IMR-90 (cell line): ENCODE results near the gene PRDM15. TPM values are rescaled to one million over a fixed set of nuclear protein-coding genes. Genes with fewer than 3 reads are reported as not detected.

Experiments used
- ATAC-seq: fragments of 200-7000 bp; cut with Tn5 transposase; 2 replicates; pipeline ENCODE4 v1.9.1; 2020; ENCODE audit warnings: low read depth, mild to moderate bottlenecking, moderate library complexity
- BruUV-seq: library from RNA; stranded (reverse); fragments of 400-500 nt; replicated peaks from 2 replicates; lab custom pipeline; 2021; lab: Mats Ljungman, UMichigan
- CTCF ChIA-PET: fragments of 300-600 bp; formaldehyde crosslinking; extraction: SDS; loops from one replicate; lab custom pipeline; 2021; ENCODE audit warnings: antibody characterized with exemption; lab: Yijun Ruan, JAX
- POLR2A ChIA-PET: fragments of 300-600 bp; sonication (Branson Sonifier 250); formaldehyde crosslinking; loops from one replicate; lab custom pipeline; 2022; ENCODE audit warnings: antibody characterized with exemption; ENCODE audit not compliant: unreplicated experiment; lab: Charles Lee
- DNase-seq: peaks from one replicate; pipeline ENCODE4 v3.0.0; 2013
- H2AFZ ChIP-seq: replicated peaks from 2 replicates; pipeline ENCODE3; 2013; ENCODE audit warnings: low read length, mild to moderate bottlenecking; ENCODE audit not compliant: poor library complexity
- H2AK5ac ChIP-seq: 2 replicates; pipeline ENCODE4 v1.6.1; 2013; ENCODE audit warnings: low read depth, low read length, inconsistent platforms
- H2AK9ac ChIP-seq: replicated peaks from 2 replicates; pipeline ENCODE3; 2013; ENCODE audit warnings: mild to moderate bottlenecking, low read depth, low read length, moderate library complexity; ENCODE audit not compliant: poor library complexity
- H2BK120ac ChIP-seq: 2 replicates; pipeline ENCODE4 v1.6.1; 2013; ENCODE audit warnings: low read depth, low read length, inconsistent platforms
- H2BK15ac ChIP-seq: 3 replicates; pipeline ENCODE4 v1.6.1; 2013; ENCODE audit warnings: low read depth, low read length, inconsistent platforms
- H2BK20ac ChIP-seq: 2 replicates; pipeline ENCODE4 v1.6.1; 2013; ENCODE audit warnings: low read depth, mild to moderate bottlenecking, inconsistent platforms, low read length, moderate library complexity
- H2BK5ac ChIP-seq: 2 replicates; pipeline ENCODE4 v1.6.1; 2013; ENCODE audit warnings: mild to moderate bottlenecking, low read depth, low read length, inconsistent platforms; ENCODE audit not compliant: poor library complexity, severe bottlenecking
- H3K14ac ChIP-seq: replicated peaks from 2 replicates; pipeline ENCODE4 v1.6.1; 2013; ENCODE audit warnings: low read depth, low read length, inconsistent platforms
- H3K18ac ChIP-seq: 2 replicates; pipeline ENCODE4 v1.6.1; 2013; ENCODE audit warnings: low read depth, low read length, control low read depth
- H3K23ac ChIP-seq: 2 replicates; pipeline ENCODE4 v1.6.1; 2013; ENCODE audit warnings: low read depth, low read length, inconsistent platforms
- H3K27ac ChIP-seq: 2 replicates; pipeline ENCODE4 v1.5.1; 2013; ENCODE audit warnings: mild to moderate bottlenecking, control low read depth, low read length; ENCODE audit not compliant: insufficient read depth
- H3K27me3 ChIP-seq: 2 replicates; pipeline ENCODE4 v1.6.1; 2013; ENCODE audit warnings: low read length; ENCODE audit not compliant: control insufficient read depth, insufficient read depth
- H3K36me3 ChIP-seq: 2 replicates; pipeline ENCODE4 v1.6.1; 2013; ENCODE audit warnings: low read length, mixed read lengths; ENCODE audit not compliant: control insufficient read depth, insufficient read depth
- H3K4ac ChIP-seq: 2 replicates; pipeline ENCODE4 v1.6.1; 2013; ENCODE audit warnings: low read depth, low read length, inconsistent platforms
- H3K4me1 ChIP-seq: 2 replicates; pipeline ENCODE4 v1.6.1; 2013; ENCODE audit warnings: low read length, mixed read lengths; ENCODE audit not compliant: control insufficient read depth, insufficient read depth
- H3K4me2 ChIP-seq: 2 replicates; pipeline ENCODE4 v1.6.1; 2013; ENCODE audit warnings: low read depth, mild to moderate bottlenecking, control low read depth, low read length, moderate library complexity
- H3K4me3 ChIP-seq: 2 replicates; pipeline ENCODE4 v1.5.1; 2013; ENCODE audit warnings: low read depth, mild to moderate bottlenecking, control low read depth, low read length, moderate library complexity; ENCODE audit not compliant: insufficient read depth
- H3K56ac ChIP-seq: 2 replicates; pipeline ENCODE4 v1.6.1; 2013; ENCODE audit warnings: low read length, inconsistent platforms; ENCODE audit not compliant: insufficient read depth; ENCODE audit errors: extremely low read depth
- H3K79me1 ChIP-seq, 2 experiments: 2 replicates each; pipeline ENCODE4 v1.6.1; 2013; ENCODE audit warnings: low read length in 2 of 2, inconsistent platforms in 1 of 2, low read depth in 1 of 2
- H3K9ac ChIP-seq: 2 replicates; pipeline ENCODE4 v1.6.1; 2013; ENCODE audit warnings: low read depth, low read length, control low read depth
- H3K9me1 ChIP-seq: 2 replicates; pipeline ENCODE4 v1.6.1; 2013; ENCODE audit warnings: low read length, inconsistent platforms; ENCODE audit not compliant: insufficient read depth
- H3K9me3 ChIP-seq: 2 replicates; pipeline ENCODE4 v1.6.1; 2013; ENCODE audit warnings: low read length; ENCODE audit not compliant: control insufficient read depth, insufficient read depth
- H4K20me1 ChIP-seq: 2 replicates; pipeline ENCODE4 v1.6.1; 2013; ENCODE audit warnings: low read length, inconsistent platforms; ENCODE audit not compliant: insufficient read depth
- H4K5ac ChIP-seq: 2 replicates; pipeline ENCODE4 v1.6.1; 2013; ENCODE audit warnings: mild to moderate bottlenecking, low read depth, low read length, control low read depth
- H4K8ac ChIP-seq, 2 experiments: 2 replicates each; pipeline ENCODE4 v1.6.1; 2013; ENCODE audit warnings: low read depth in 2 of 2, low read length in 2 of 2, control low read depth in 1 of 2, inconsistent platforms in 1 of 2
- H4K91ac ChIP-seq: 2 replicates; pipeline ENCODE4 v1.6.1; 2013; ENCODE audit warnings: low read depth, low read length, inconsistent platforms; ENCODE audit not compliant: insufficient read depth
- BHLHE40 ChIP-seq: fragments of 150-350 bp; IDR thresholded peaks from 2 replicates; pipeline ENCODE4 v1.6.1; 2016; ENCODE audit warnings: mild to moderate bottlenecking, low read depth, low read length
- CEBPB ChIP-seq: IDR thresholded peaks from 2 replicates; pipeline ENCODE4 v1.6.1; 2012; ENCODE audit warnings: low read depth, low read length, improper control_type of control experiment
- CHD1 ChIP-seq: IDR thresholded peaks from 2 replicates; pipeline ENCODE4 v1.6.1; 2012; ENCODE audit warnings: low read depth, low read length, improper control_type of control experiment
- CTCF ChIP-seq: conservative IDR thresholded peaks from 2 replicates; pipeline ENCODE4 v1.5.1; 2012; ENCODE audit warnings: mild to moderate bottlenecking, low read depth, low read length, improper control_type of control experiment
- FOS ChIP-seq: fragments of 150-350 bp; IDR thresholded peaks from 2 replicates; pipeline ENCODE4 v1.6.1; 2016; ENCODE audit warnings: low read depth, low read length
- MAFK ChIP-seq: IDR thresholded peaks from 2 replicates; pipeline ENCODE4 v1.6.1; 2012; ENCODE audit warnings: low read depth, low read length, improper control_type of control experiment
- MAZ ChIP-seq: IDR thresholded peaks from 2 replicates; pipeline ENCODE4 v1.6.1; 2012; ENCODE audit warnings: low read depth, mild to moderate bottlenecking, low read length, improper control_type of control experiment, moderate library complexity, borderline replicate concordance
- MXI1 ChIP-seq: IDR thresholded peaks from 2 replicates; pipeline ENCODE4 v1.6.1; 2012; ENCODE audit warnings: low read depth, mild to moderate bottlenecking, low read length, moderate library complexity, borderline replicate concordance
- POLR2A ChIP-seq: IDR thresholded peaks from 2 replicates; pipeline ENCODE4 v1.6.1; 2012; ENCODE audit warnings: mild to moderate bottlenecking, low read depth, low read length
- RAD21 ChIP-seq: IDR thresholded peaks from 2 replicates; pipeline ENCODE4 v1.6.1; 2012; ENCODE audit warnings: low read length, improper control_type of control experiment
- RCOR1 ChIP-seq: IDR thresholded peaks from 2 replicates; pipeline ENCODE4 v1.6.1; 2012; ENCODE audit warnings: mild to moderate bottlenecking, low read length, improper control_type of control experiment; ENCODE audit not compliant: insufficient replicate concordance
- RFX5 ChIP-seq: IDR thresholded peaks from 2 replicates; pipeline ENCODE4 v1.8.0; 2012; ENCODE audit warnings: low read depth, mild to moderate bottlenecking, low read length, moderate library complexity
- SMC3 ChIP-seq: fragments of 150-350 bp; IDR thresholded peaks from 2 replicates; pipeline ENCODE4 v1.6.1; 2016; ENCODE audit warnings: low read depth, mild to moderate bottlenecking, antibody characterized with exemption, low read length, moderate library complexity
- USF2 ChIP-seq: fragments of 150-350 bp; IDR thresholded peaks from 2 replicates; pipeline ENCODE4 v1.6.1; 2017; ENCODE audit warnings: mild to moderate bottlenecking, antibody characterized with exemption, low read length, low read depth
- WGBS, 2 experiments: methylation state at CpG; one replicate each; pipeline versions ENCODE4 v1.1.5 to v1.1.7; 2013; ENCODE audit warnings: missing lambda C conversion rate in 2 of 2; ENCODE audit not compliant: insufficient read length in 1 of 2; ENCODE audit errors: extremely low coverage in 2 of 2; 5-methylcytosine and 5-hydroxymethylcytosine counted together
- dilution Hi-C: fragments of 300-500 bp; cut with HindIII; formaldehyde crosslinking; loops from one replicate; pipeline ENCODE4 v1.14.3; 2018; ENCODE audit warnings: low sequenced_read_pairs; ENCODE audit not compliant: unreplicated experiment
- in situ Hi-C: fragments of 300-500 bp; cut with MboI; formaldehyde crosslinking; loops from 3 replicates; pipeline ENCODE4 v1.14.3; 2019; ENCODE audit warnings: low sequenced_read_pairs, inconsistent platforms, mixed read lengths
- intact Hi-C: fragments of 100-400 bp; cut with micrococcal nuclease; formaldehyde crosslinking; loops from 2 replicates; pipeline ENCODE4 v1.10.0; 2022
- polyA plus RNA-seq, 3 experiments: library from polyadenylated mRNA; depleted of rRNA; stranded (reverse); fragments of >200 nt; gene quantifications; 2 replicates each; pipeline ENCODE4 v1.2.3, GENCODE V29; 2012; ENCODE audit warnings: low replicate concordance in 1 of 3
- total RNA-seq: library from RNA; depleted of rRNA; stranded (reverse); fragments of >200 nt; gene quantifications from 2 replicates; pipeline ENCODE4 v1.2.3, GENCODE V29; 2012
- TF ChIP-seq, protein P1 (sequence below): fragments of 150-350 bp; IDR thresholded peaks from 2 replicates; pipeline ENCODE4 v1.6.1; 2016; ENCODE audit warnings: low read depth, mild to moderate bottlenecking, low read length, moderate library complexity, borderline replicate concordance

PRDM15 gene
- total and polyA plus RNA-seq, 2 of the 4 experiments (the other 2 are of a cell fraction), result 7.3 to 8.8 TPM

DNA sequence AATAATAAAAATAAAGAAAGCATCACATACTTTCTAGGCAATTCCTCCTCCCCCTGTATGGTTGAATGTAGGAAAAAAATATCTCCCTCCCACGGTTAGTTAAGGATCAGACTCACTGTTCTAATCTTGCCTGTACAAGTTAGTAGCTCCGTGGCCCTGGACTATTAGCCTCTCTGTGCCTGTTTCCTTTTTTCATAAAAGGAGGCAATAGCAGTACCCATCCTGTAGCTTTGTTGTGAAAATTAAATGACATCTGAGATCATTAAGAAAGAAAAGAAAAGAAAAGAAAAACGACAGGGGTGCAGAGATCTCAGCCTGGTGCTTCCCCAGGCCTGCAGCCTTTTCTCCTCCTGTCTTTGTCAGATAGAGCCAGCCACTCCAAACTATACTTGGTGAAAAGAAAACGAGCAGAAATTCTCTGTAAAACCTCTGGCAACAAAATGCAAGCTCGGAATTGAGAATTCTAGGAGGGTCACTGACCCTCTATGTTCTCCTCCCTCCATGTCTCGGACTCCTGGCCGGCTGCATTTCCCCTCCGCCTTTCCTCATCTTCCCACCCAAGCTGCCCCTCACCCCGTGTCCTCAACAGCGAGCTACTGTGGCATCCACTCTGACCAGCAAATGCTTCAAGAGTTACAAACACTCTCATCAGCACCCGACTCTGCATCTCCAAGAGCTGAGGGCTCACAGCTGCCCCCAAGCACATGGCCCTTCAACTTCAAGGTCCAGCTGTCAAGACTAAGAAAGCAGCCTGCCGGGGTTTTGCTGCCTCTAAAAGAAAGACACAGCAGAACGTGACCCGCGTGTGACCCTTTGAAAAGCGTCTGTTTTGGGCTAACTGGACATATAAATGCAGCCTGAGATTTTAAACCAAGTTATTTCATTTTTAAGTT, 125.9 kb downstream of the PRDM15 start:
- Histone ChIP-seq H3K4me1 (peaks cover 10% of the 10 kb centered on the region), H2BK15ac (no peak overlapping the region), H3K56ac (no peak overlapping the region), H3K9me1 (no peaks in the 10 kb centered on the region; the same call in 1 of the 2 replicates), H3K4ac (no peak overlapping the region), H3K18ac (no peak overlapping the region), H3K14ac (no peak overlapping the region), H3K9me3 (no peaks in the 10 kb centered on the region), H4K91ac (no peak overlapping the region), H3K9ac (no peak overlapping the region), H3K36me3 (no peaks in the 10 kb centered on the region), H2AFZ (no peak overlapping the region), H4K8ac (no peak overlapping the region), H3K27ac (no peak overlapping the region), H3K79me1 (no peaks in the 10 kb centered on the region), H3K23ac (no peak overlapping the region), H3K4me3 (no peak overlapping the region), H3K27me3 (peaks cover 2% of the 10 kb centered on the region; the same call in 1 of the 2 replicates), H2BK5ac (no peak overlapping the region), H3K4me2 (no peak overlapping the region), H2BK20ac (no peak overlapping the region), H2AK5ac (no peak overlapping the region), H4K20me1 (no peaks in the 10 kb centered on the region), H2BK120ac (no peak overlapping the region), H2AK9ac (no peak overlapping the region), H4K5ac (no peak overlapping the region)
- WGBS, 2 experiments, result no CpG with 5 or more reads among the region's 16 CpGs
- TF ChIP-seq, protein P1, sequence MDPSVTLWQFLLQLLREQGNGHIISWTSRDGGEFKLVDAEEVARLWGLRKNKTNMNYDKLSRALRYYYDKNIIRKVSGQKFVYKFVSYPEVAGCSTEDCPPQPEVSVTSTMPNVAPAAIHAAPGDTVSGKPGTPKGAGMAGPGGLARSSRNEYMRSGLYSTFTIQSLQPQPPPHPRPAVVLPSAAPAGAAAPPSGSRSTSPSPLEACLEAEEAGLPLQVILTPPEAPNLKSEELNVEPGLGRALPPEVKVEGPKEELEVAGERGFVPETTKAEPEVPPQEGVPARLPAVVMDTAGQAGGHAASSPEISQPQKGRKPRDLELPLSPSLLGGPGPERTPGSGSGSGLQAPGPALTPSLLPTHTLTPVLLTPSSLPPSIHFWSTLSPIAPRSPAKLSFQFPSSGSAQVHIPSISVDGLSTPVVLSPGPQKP, result no peak
- TF ChIP-seq MXI1 (no peak), SMC3 (no peak), RAD21 (no peak), USF2 (no peak), CHD1 (no peak), CTCF (no peak), MAZ (no peak), MAFK (no peak), FOS (no peak), POLR2A (no peak), CEBPB (no peak), BHLHE40 (no peak), RCOR1 (no peak), RFX5 (no peak)
- in situ Hi-C loops (no loop called here), intact Hi-C loops (no loop called here), dilution Hi-C loops (no loop called here)
- no peak for ATAC-seq
- BruUV-seq, result no TSS peak
- ChIA-PET POLR2A (no interaction called here), CTCF (interaction anchor here (1.0 to 1.7 kb wide), 3 partner anchors 20 to 141 kb away, joined by 3 to 5 read pairs (median 3); no protein-coding TSS in a partner anchor)
- DNase-seq, result no peak
